Hepatocyte (in vitro differentiated cells): ENCODE measurements around the gene UBR3. TPM values are rescaled to one million over a fixed set of nuclear protein-coding genes. Genes with fewer than 3 reads are reported as not detected.
A peak's percentile ranks its signal among the peaks of the same experiment; 100 is the strongest.

Experiments
- DNase-seq: peaks from one replicate; pipeline ENCODE4 v3.0.0-alpha.2; 2016; ENCODE audit warnings: low spot score
- H2AFZ ChIP-seq: fragments of 200-600 bp; sonication (generic); 2 replicates; pipeline ENCODE4 v1.6.0; 2016; ENCODE audit warnings: antibody characterized with exemption, mild to moderate bottlenecking
- H3K27ac ChIP-seq: fragments of 200-600 bp; sonication (generic); 2 replicates; pipeline ENCODE4 v1.5.1; 2016; ENCODE audit warnings: mild to moderate bottlenecking
- H3K27me3 ChIP-seq: fragments of 200-600 bp; sonication (generic); 2 replicates; pipeline ENCODE4 v1.6.1; 2016
- H3K36me3 ChIP-seq: fragments of 200-600 bp; sonication (generic); replicated peaks from 2 replicates; pipeline ENCODE4 v1.5.1; 2016; ENCODE audit warnings: low read depth; ENCODE audit not compliant: insufficient read depth
- H3K4me1 ChIP-seq: fragments of 200-600 bp; sonication (generic); 2 replicates; pipeline ENCODE4 v1.5.1; 2016; ENCODE audit warnings: mild to moderate bottlenecking, moderate library complexity; ENCODE audit not compliant: insufficient read depth
- H3K4me2 ChIP-seq: fragments of 200-600 bp; sonication (generic); 2 replicates; pipeline ENCODE4 v1.6.0; 2016
- H3K4me3 ChIP-seq: fragments of 200-600 bp; sonication (generic); 2 replicates; pipeline ENCODE4 v1.5.1; 2016; ENCODE audit warnings: mild to moderate bottlenecking
- H3K79me2 ChIP-seq: fragments of 200-600 bp; sonication (generic); 2 replicates; pipeline ENCODE4 v1.6.0; 2017; ENCODE audit warnings: mild to moderate bottlenecking
- H3K9me2 ChIP-seq: fragments of 200-600 bp; sonication (generic); replicated peaks from 2 replicates; pipeline ENCODE4 v1.6.0; 2017; ENCODE audit warnings: mild to moderate bottlenecking; ENCODE audit not compliant: insufficient read depth
- H3K9me3 ChIP-seq: fragments of 200-600 bp; sonication (generic); 2 replicates; pipeline ENCODE4 v1.5.1; 2016; ENCODE audit warnings: low read depth, mild to moderate bottlenecking
- H4K20me1 ChIP-seq: fragments of 200-600 bp; sonication (generic); 2 replicates; pipeline ENCODE4 v1.6.0; 2016; ENCODE audit warnings: mild to moderate bottlenecking; ENCODE audit not compliant: insufficient read depth, poor library complexity, severe bottlenecking
- CTCF ChIP-seq: fragments of 200-600 bp; sonication (generic); IDR thresholded peaks from 2 replicates; pipeline ENCODE4 v1.5.1; 2016; ENCODE audit warnings: antibody characterized with exemption, mild to moderate bottlenecking; ENCODE audit not compliant: poor library complexity
- EZH2 ChIP-seq: fragments of 200-600 bp; sonication (generic); IDR thresholded peaks from 2 replicates; pipeline ENCODE4 v1.6.1; 2016; ENCODE audit warnings: antibody characterized with exemption, mild to moderate bottlenecking, borderline replicate concordance
- EZH2phosphoT487 ChIP-seq: fragments of 200-600 bp; sonication (generic); IDR thresholded peaks from one replicate; pipeline ENCODE4 v1.6.1; 2018; ENCODE audit warnings: antibody characterized with exemption, mild to moderate bottlenecking, low read depth, moderate library complexity; ENCODE audit not compliant: unreplicated experiment, severe bottlenecking
- WGBS: methylation state at CpG from one replicate; pipeline ENCODE4 v1.1.6; 2016; ENCODE audit warnings: low lambda C conversion rate; ENCODE audit errors: missing lambda C conversion rate; 5-methylcytosine and 5-hydroxymethylcytosine counted together
- polyA plus RNA-seq: library from polyadenylated mRNA; unstranded; fragments of >200 nt; fragmentation: Nextera tagmentation; extraction: Ambion mirVana; gene quantifications from 2 replicates; pipeline ENCODE4 v1.2.1, GENCODE V29; 2016
- total RNA-seq: library from RNA; depleted of rRNA; stranded (reverse); fragments of >200 nt; gene quantifications from 2 replicates; pipeline ENCODE4 v1.2.3, GENCODE V29; 2014

Gene UBR3
- total and polyA plus RNA-seq, 2 experiments from 2014 or later: 10.1 to 40.4 TPM

- no peak for DNase-seq
- no peaks in the 10 kb centered on the region for H4K20me1 ChIP-seq
- no peaks in the 10 kb centered on the region for H3K4me1 ChIP-seq
- H3K36me3 ChIP-seq: no peaks in the 10 kb centered on the region
- no peak overlapping the region for H3K4me3 ChIP-seq
- peak overlapping the region; percentile 1 for H3K4me2 ChIP-seq
- no peaks in the 10 kb centered on the region for H3K27me3 ChIP-seq
- H3K9me2 ChIP-seq: no peaks in the 10 kb centered on the region
- TF ChIP-seq CTCF (no peak), EZH2phosphoT487 (no peak), EZH2 (no peak)
- no peak overlapping the region for H2AFZ ChIP-seq
- 67% methylated on average over 6 of the region's 7 CpGs for WGBS
- H3K79me2 ChIP-seq: no peaks in the 10 kb centered on the region
- no peak overlapping the region for H3K27ac ChIP-seq
- H3K9me3 ChIP-seq: no peaks in the 10 kb centered on the region
Measured at GRCh38 chr2:169910109-169910799, 83.0 kb downstream of the UBR3 start.

DNA sequence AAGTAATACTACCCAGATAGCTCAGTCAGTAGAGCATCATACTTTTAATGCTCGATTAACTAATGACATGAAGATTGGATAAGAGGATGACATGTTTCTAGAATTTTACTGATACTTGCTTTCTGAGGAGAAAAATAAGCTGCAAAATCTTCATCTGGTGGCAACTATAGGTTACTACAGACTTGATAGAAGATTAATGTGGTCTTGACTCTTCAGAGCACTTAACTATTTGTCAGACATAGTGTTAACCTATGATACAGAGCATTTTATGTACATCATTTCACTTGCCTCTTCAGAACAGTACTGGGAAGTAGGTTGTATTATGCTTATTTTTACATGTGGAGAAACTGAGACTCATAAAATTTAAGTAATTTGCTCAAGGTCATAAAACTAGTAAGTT is 83.9 kb downstream of the UBR3 start:
- Histone ChIP-seq H4K20me1 (no peaks in the 10 kb centered on the region), H3K36me3 (no peaks in the 10 kb centered on the region), H2AFZ (no peak overlapping the region), H3K79me2 (no peaks in the 10 kb centered on the region), H3K27ac (no peak overlapping the region), H3K9me3 (no peaks in the 10 kb centered on the region), H3K9me2 (no peaks in the 10 kb centered on the region), H3K27me3 (no peaks in the 10 kb centered on the region), H3K4me1 (no peaks in the 10 kb centered on the region), H3K4me3 (no peak overlapping the region), H3K4me2 (no peak overlapping the region)
- TF ChIP-seq CTCF (no peak), EZH2 (no peak), EZH2phosphoT487 (no peak)
- no peak for DNase-seq
- 94% methylated on average over 1 of the region's 1 CpG for WGBS

- Histone ChIP-seq H3K9me3 (no peaks in the 10 kb centered on the region), H2AFZ (no peak overlapping the region), H3K27me3 (no peaks in the 10 kb centered on the region), H3K9me2 (no peaks in the 10 kb centered on the region), H3K36me3 (no peaks in the 10 kb centered on the region), H3K4me1 (no peaks in the 10 kb centered on the region), H3K79me2 (no peaks in the 10 kb centered on the region), H3K27ac (no peak overlapping the region), H3K4me2 (no peak overlapping the region), H4K20me1 (no peaks in the 10 kb centered on the region), H3K4me3 (no peak overlapping the region)
- TF ChIP-seq EZH2phosphoT487: no peak
- no peak for DNase-seq
Measured at GRCh38 chr2:169916623-169917022, 89.4 kb downstream of the UBR3 start.

GRCh38 chr2:169923977-169924376 is 96.7 kb downstream of the UBR3 start:
- TF ChIP-seq EZH2phosphoT487 (no peak), CTCF (no peak), EZH2 (no peak)
- no peaks in the 10 kb centered on the region for H3K36me3 ChIP-seq
- no peaks in the 10 kb centered on the region for H3K79me2 ChIP-seq
- no peak overlapping the region for H2AFZ ChIP-seq
- H3K4me2 ChIP-seq: no peak overlapping the region
- H3K4me3 ChIP-seq: no peak overlapping the region
- H3K27me3 ChIP-seq: no peaks in the 10 kb centered on the region
- no peaks in the 10 kb centered on the region for H3K9me3 ChIP-seq
- no peaks in the 10 kb centered on the region for H3K9me2 ChIP-seq
- no peaks in the 10 kb centered on the region for H3K4me1 ChIP-seq
- no peaks in the 10 kb centered on the region for H4K20me1 ChIP-seq
- H3K27ac ChIP-seq: no peak overlapping the region
- no peak for DNase-seq
